HG03025 (cell line): Measurements from ENCODE around the gene RHNO1.
"Not testable (repeated sequence)": the region's sequence is repeated elsewhere in the genome, so short reads cannot be mapped to it uniquely, and the experiment has no call there.

Source experiments
- ATAC-seq: cut with Tn5 transposase; IDR thresholded peaks from one replicate; pipeline ENCODE4 v1.9.1; 2021; ENCODE audit warnings: mild to moderate bottlenecking, moderate library complexity; ENCODE audit not compliant: unreplicated experiment, low FRiP score

Gene RHNO1

DNA sequence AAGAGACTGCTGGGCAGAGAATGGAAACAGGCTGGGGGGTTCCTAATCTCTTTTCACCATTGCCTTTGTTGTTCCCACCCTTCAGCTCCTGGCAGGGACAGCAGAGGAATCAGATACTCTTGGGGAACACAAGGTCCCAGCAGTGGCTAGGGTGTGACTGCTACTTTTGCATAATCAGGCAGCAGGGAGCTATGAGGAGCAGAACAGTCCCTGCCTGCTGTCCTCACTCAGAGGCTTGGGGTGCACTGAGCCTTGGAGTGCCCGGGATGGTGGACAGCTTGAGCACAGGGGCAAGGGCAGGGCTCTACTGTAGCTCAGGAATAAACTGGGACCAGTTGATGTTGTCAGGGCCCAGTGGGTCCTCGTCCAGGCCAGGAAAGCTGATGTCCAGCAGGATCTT lies 18.7 kb upstream of the RHNO1 start:
- no peak for ATAC-seq

DNA sequence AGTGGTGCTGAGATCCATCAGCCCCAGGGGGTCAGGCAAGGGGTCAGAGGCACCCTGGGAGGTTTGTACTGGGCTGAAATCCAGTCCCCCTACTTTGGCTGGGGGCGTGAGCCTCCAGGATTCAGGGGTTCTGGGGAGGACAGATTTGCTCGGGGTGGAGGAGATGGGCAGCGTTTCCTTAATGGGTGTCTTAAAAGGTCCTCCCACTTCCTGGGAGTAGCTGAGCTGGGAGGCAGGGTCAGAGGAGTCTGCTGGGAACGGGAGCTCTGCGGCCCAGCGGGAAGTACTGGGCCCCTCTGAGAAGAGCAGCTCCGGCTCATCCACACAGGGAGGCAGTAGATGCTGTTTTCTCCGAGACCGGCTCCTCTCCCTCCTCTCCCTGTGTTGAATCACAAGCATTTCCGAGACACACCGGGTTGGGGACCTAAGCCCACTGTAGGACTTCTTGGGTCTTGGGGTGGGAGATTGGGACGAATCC lies 18.0 kb upstream of the RHNO1 start:
- no peak for ATAC-seq

DNA sequence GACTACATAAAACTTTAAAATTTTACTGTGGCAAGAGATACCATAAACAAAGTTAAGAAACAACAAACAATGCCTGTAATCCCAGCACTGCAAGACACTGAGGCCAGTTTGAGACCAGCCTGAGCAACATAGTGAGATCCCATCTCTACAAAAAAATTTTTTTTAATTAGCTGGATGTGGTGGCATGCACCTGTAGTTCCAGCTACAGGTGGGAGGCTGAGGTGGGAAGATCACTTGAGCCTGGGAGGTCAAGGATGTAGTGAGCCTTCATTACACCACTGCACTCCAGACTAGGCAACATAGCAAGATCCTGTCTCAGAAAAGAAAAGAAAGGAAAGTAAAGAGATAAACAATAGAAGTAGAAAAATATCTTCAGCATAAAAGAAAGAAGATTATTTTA lies 16.9 kb upstream of the RHNO1 start:
- ATAC-seq: no peak

DNA sequence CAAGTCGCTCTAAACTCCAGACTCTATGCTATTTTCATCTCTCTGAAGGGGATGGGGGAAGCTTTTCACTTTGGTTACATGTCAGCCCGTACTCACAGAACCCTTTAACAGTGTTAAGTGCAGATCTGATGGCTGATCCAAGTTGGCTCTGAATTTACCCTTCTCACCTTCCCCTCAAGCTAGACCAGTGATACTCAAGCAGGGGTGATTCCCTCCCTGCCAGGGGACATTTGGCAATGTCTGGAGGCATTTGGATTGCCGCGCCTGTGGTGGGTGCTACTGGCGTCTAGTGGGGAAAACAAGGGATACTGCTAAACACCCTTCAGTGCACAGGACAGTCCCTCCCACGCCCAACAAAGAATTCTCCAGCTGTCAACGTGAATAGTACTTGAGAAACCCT lies 14.1 kb upstream of the RHNO1 start:
- no peak for ATAC-seq

DNA sequence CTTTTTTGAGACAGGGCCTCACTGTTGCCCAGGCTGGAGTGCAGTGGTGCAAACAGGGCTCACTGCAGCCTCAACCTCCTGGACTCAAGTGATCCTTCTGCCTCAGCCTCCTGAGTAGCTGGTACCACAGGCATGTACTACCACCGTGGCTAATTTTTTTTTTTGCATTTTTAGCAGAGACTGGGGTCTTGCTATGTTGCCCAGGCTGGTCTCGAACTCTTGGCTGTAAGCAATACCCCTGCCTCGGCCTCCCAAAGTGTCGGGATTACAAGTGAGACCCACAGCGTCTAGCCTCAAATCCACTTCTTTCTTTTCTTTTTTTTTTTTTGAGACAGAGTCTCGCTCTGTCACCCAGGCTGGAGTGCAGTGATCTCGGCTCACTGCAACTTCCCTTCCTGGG lies 13.6 kb upstream of the RHNO1 start:
- not testable (repeated sequence) for ATAC-seq

DNA sequence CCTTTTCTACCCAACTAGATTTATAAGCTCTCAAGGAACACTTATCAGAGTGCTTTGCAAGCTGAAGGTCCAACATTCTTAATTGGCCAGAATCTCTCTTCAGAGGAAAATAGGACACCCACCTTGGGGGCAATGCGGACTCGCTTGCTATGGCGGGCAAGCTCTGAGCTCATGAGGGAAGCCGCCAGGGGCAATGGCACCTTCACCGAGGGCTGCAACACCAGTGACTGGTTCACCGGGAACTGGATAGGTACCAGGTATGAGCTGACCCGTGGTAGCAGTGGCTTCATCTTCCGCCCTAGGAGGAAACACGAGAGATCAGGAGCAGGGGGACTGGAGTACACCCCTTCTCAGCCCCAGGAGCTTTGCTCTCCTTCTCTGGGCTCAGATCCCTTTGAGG lies 12.8 kb upstream of the RHNO1 start:
- no peak for ATAC-seq

DNA sequence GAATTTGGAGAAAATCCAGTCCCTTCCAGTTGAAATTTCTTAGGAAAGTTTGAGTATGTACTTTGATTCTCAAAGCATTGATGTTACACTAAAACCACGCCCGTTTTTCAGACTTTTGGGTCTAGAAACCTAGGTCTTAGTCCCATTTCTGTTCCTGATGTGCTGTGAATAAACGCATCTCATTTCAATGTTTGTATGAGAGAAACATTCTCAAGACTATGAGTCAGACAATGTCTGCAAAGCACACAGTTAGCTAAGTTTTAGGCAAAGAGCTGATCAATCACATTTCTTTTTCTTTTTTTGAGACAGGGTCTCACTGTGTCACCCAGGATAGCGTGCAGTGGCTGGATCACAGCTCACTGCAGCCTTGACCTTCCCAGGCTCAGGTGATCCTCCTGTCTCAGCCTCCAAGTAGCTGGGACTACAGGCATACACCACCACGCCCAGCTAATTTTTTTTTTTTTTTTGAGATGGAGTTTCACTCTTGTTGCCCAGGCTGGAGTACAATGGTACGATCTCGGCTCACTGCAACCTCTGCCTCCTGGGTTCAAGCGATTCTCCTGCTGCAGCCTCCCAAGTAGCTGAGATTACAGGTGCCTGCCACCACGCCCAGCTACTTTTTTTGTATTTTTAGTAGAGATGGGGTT lies 7.9 kb upstream of the RHNO1 start:
- not testable (repeated sequence) for ATAC-seq

DNA sequence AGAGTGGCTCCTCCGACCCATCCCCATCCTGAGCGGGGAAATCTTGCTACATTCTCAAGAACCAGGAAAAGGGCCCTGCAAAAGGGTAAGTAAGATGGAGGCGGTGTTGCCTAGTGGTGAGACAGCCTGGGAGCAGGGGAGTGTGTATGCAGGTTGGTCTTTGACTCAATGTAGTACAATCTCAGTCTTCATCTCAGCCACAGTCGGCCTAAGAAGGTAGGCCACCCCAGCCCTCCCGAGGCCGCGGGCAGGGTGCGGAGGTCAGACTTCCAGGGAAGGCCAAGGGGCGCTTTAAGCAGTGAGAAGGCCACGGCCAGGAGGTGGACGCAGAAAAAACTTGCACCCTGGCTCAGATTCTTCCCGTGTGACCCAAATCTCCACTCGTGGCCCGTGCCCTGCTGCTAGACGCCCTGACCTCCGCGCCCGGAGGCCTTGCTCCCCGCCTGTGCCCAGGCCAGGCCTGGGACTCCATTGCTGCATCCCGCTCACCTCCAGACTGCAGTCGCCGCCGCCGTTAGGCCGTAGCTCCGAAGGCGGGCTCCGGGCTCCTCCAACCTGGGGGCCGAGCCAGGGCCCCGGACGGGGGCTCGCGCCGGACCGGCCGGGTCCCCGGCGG lies 484 bp upstream of the RHNO1 start:
- no peak for ATAC-seq

DNA sequence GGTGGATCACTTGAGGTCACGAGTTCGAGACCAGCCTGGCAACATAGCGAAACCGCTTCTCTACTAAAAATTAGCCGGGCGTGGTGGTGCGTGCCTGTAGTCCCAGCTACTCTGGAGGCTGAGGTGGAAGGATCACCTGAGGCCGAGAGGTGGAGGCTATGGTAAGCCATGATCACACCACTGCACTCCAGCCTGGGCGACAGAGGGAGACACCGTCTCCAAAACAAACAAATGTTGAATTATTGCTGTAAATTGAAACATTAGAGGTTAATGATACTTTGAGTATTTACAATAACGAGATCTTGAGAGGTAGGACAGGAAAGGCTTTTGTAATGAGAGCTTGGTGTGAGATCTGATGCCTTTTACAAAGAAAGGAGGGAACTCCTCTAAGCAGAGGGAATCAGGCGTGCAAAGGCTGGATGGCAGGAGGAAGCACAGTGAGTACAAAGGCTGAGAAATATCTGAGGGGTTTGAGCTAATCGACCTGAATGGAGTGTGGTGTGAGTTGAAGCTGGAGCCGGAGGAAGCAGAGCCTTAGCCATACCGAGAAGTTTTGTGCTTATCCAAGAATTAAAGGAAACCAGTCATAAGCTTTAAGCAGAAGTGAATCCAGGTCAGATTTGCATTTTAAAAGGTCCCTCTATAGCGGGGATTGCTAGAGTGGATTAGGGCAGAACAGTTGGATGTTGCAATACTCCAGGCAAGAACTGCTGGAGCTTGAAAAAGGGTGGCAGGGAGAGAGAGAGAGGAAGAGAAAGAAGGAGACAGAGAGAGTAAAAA lies 1.1 kb downstream of the RHNO1 start:
- ATAC-seq: no peak

DNA sequence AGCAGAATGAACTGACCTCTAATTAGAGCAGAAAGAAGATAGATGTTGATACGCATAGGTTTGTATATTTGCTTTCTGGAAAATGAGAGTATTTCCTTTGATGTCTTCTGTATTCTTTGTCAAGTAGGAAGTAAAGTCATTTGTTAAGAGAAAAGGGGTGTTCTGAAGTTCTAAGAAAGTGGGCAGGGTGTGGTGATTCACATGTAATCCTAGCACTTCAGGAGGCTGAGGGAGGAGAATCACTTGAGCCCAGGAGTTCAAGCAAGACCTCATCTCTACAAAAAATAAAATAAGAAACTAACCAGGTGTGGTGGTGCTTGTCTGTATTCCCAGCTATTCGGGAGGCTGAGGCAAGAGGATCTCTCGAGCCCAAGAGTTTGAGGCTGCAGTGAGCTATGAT lies 2.8 kb downstream of the RHNO1 start:
- no peak for ATAC-seq

DNA sequence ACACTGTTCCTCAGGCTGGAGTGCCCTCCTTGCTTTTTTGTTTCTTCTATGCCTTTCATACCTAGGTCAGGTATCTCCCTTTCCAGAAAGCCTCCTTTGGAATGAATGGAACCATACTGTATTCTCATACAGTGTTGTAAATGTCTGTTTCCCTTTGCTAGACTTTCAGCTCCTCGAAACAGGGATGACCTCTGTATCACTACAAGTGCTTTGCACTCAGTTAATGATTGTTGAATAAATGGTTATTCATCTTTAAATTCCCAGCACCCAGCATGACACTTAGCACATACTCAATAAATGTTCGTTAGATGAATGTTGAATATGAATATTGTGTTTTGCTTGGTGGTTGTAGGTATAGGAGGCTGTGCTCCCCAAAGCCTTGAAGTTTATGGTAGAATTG lies 7.8 kb downstream of the RHNO1 start:
- ATAC-seq: no peak

DNA sequence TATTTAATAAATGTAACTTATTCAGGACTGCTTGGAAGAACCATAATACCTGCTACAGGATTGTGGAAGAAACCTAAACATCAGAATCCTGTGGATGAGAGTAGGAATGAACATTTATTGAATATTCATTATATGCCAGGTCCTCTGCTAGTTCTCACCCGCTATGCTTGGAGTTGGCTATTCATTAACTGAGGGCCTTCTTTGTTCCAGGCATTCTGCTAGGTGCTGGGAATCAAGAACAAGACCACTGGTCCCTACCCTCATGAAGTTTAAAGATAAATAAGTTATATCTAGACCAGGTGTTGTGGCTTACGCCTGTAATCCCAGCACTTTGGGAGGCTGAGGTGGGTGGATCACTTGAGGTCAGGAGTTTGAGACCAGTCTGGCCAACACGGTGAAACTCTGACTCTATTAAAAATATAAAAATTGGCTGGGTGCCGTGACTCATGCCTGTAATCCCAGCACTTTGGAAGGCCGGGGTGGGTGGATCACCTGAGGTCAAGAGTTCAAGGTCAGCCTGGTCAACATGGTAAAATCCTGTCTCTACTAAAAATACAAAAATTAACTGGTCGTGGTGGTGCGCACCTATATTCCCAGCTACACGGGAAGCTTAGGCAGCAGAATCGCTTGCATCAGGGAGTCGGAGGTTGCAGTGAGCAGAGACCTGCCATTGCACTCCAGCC lies 9.9 kb downstream of the RHNO1 start:
- ATAC-seq: no peak

DNA sequence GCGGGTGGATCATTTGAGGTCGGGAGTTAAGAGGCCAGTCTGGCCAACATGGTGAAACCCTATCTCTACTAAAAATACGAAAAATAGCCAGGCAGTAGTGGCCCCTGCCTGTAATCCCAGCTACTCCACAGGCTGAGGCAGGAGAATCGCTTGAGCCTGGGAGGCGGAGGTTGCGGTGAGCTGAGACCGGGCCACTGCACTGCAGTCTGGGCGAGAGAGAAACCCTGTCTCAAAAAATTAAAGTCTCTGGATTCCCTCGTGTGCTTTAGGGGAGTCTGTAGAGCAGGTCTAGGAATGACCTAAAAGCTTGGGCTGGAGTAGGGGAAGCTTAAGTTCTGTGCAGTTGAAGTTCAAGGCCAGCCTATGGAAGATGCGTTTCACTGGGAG lies 13.0 kb downstream of the RHNO1 start:
- no peak for ATAC-seq

DNA sequence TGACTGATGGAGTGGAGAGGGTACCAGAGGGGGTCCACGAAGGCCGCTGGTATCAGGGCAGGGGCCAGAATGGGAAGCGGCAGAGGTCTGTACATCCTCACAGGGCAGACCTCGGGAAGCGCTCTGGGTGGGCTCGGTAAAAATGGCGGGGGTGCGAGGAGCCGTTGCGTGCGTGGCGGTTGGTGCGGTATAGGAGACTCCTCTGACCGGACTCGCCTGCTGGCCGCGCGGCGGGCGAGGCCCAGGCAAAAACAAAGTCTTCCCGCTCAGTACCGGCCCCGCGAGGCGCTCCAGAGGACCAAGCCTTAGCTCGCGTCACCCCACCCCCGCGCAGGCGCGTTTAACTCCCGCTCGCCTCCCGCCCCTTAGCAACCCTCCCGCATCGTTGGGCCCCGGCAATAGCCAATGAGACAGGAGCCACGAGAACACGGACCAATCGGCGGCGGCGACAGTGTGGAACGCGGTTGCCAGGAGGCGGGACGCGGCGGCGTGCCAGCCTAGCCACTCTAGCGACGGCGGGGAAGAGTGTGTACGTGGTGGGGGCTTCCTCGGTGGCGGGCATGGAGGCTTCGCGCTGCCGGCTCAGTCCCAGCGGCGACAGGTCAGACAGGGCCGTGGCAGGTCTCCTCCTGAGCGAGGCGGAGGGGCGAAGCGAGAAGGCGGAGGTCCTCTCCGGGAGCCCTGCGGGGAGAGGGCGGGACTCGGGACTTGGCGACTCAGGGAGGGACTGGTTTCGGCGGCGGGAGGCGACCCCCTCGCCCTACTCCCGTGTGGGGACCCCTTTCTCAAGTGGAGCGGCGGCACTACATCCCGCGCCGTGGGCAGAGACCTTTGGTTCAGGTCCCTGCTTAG lies 13.6 kb downstream of the RHNO1 start, which contains the start of gene TULP3:
TULP3 (plus strand) TSS at position 504 of the 852 bp plus-strand sequence; CDS start at position 561, 57 bp downstream.
- ATAC-seq: peak; percentile 94

DNA sequence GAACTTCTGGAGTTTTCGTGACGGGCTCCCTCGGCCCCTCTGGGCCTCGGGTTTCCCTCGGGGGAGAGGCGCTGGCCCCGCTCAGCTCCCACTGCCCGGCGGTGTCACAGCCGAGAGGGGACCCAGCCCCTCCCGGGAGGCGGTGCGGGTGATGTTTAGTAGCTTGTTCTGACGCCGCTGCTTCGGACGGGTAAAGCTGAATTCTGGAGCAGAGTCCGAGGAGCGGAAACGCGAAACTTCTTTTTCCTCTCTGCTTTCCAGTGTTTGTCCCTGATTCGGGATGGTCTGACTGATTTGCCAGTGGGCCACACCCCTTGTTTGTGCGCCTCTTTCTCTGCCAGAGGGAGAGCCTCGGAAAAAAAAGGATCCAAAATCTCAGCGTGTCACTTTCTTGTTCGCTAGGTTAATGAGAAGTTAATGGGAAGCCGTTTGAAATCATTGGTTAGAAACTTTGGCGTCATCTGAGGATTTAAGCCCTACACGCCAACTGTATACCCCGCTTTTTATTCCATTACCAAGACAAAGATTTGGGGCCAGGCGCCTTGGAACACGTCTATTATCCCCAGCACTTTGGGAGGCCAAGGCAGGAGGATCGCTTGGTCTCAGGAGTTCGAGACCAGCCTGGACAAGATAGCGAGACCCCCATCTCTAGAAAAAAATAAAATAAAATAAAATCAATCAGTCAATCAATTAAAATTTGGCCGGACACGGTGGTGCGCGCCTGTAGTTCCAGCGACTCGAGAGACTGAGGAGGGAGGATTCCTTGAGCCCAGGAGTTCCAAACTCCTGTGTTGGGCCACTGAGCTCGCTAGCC lies 14.4 kb downstream of the RHNO1 start:
- ATAC-seq: peak; percentile 11

DNA sequence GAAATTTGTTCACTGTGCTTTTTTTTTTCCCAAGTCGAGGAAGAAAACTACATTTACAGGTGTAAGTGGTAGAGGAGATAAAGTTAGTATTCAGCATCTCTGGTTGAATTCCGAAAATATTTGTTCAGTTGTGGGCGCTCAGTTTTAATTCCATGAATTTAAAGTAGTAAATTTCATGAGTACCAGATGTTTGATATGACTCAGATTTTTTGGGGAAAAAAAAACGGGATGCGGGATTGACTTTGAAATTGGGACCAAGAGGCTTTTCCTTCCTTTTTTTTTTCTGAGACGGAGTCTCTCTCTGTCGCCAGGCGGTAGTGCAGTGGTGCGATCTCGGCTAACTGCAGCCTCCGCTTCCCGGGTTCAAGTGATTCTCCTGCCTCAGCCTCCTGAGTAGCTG lies 15.2 kb downstream of the RHNO1 start:
- ATAC-seq: no peak

DNA sequence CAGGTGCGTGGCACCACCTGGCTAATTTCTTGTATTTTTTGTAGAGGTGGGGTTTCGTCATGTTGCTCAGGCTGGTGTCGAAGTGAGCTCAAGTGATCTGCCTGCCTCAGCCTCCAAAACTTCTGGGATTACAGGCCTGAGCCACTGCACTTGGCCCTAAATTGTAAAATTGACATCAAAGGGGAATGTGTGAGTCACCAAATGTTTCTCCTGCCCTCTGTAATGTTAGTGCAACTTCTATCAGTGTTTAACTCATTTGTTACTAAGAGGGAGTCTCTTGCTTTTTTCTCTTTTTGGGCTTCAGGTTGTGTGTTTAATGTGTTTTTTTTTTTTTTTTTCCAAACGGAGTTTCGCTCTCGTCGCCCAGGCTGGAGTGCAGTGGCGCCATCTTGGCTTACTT lies 16.0 kb downstream of the RHNO1 start:
- ATAC-seq: no peak

DNA sequence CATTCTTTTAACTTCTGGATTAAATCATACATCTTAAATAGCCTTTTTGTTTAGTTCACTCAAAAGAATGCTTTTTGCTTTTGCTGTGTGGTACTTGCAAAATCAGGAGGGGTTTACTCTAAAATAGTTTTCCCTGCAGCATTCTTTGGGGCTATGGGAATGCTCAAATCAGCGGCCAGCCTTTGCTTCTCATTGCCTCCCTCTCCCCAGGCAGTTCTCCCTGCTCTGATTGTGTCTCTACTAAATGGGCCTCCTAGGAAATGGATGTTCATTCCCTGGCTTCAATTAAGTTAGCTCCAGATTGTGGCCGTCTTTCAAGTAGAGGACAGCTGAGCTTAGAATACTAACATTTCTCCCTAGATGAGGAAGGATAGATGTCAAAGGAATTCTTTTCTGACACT lies 18.0 kb downstream of the RHNO1 start:
- no peak for ATAC-seq

DNA sequence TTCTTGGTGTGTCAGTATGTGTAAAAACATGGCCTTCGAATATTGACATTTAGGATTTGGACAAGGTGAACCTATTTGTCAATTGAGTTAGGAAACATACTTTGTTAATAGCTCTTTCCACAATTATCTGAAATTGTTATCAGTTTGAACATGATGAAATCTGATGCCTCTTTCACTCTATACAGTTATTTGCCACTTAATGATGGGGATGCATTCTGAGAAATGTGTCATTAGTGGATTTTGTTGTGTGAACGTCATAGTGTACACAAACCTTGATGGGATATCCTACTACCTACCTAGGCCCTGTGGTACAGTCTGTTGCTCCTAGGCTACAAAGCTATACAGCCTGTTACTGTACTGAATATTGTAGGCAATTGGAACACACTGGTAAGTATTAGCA lies 18.5 kb downstream of the RHNO1 start:
- ATAC-seq: no peak
